GM03348 (cell line): ENCODE results near the gene ARVCF.

ENCODE experiments used
- DNase-seq: peaks from one replicate; pipeline ENCODE4 v3.0.0; 2012; ENCODE audit warnings: low spot score

ARVCF gene

GRCh38 chr22:20016734-20017621 is at the start of gene ARVCF:
TSS of gene ARVCF (minus strand) at chr22:20016823. CDS start at chr22:19990794, 26,029 bp downstream.
- DNase-seq: peak; percentile 100

GRCh38 chr22:20065896-20066616 is 49.4 kb upstream of the ARVCF start:
- DNase-seq: no peak

- DNase-seq: no peak
These were observed 48.1 kb upstream of the ARVCF start for GRCh38 chr22:20064545-20065262.

GRCh38 chr22:20064140-20064480 is 47.5 kb upstream of the ARVCF start:
- DNase-seq: no peak

- DNase-seq: no peak
These were observed 46.9 kb upstream of the ARVCF start for GRCh38 chr22:20063271-20064139.

- DNase-seq: no peak
These were observed 46.1 kb upstream of the ARVCF start for GRCh38 chr22:20062766-20063083.

GRCh38 chr22:20062043-20062765 is 45.6 kb upstream of the ARVCF start:
- DNase-seq: no peak

- DNase-seq: no peak
These were observed 44.8 kb upstream of the ARVCF start for GRCh38 chr22:20061481-20061861.

- DNase-seq: no peak
These were observed 44.3 kb upstream of the ARVCF start for GRCh38 chr22:20060700-20061480.

GRCh38 chr22:20058989-20059770 is 42.6 kb upstream of the ARVCF start:
- no peak for DNase-seq

- DNase-seq: no peak
These were observed 41.1 kb upstream of the ARVCF start for GRCh38 chr22:20057596-20058268.

GRCh38 chr22:20056696-20057386 is 40.2 kb upstream of the ARVCF start:
- no peak for DNase-seq

GRCh38 chr22:20056161-20056560 is 39.5 kb upstream of the ARVCF start:
- DNase-seq: no peak

GRCh38 chr22:20055654-20056053 is 39.0 kb upstream of the ARVCF start:
- DNase-seq: no peak

- no peak for DNase-seq
These were observed 38.5 kb upstream of the ARVCF start for GRCh38 chr22:20055144-20055543.

- DNase-seq: no peak
These were observed 37.9 kb upstream of the ARVCF start for GRCh38 chr22:20054485-20054884.

- DNase-seq: no peak
These were observed 37.4 kb upstream of the ARVCF start for GRCh38 chr22:20054034-20054427.

- no peak for DNase-seq
These were observed 36.9 kb upstream of the ARVCF start for GRCh38 chr22:20053407-20054033.
